Right cardiac atrium (tissue), 5 donors: ENCODE results near the gene SLIT3. TPM values are rescaled to one million over a fixed set of nuclear protein-coding genes. Genes with fewer than 3 reads are reported as not detected.
A peak's percentile ranks its signal among the peaks of the same experiment; 100 is the strongest.
"Not testable (repeated sequence)": the region's sequence is repeated elsewhere in the genome, so short reads cannot be mapped to it uniquely, and the experiment has no call there.

Experiments used
- ATAC-seq, 2 donors: fragments of 200-7000 bp; cut with Tn5 transposase; one replicate each; pipeline versions ENCODE4 v1.8.0 to v1.9.1; 2020; ENCODE audit warnings: moderate library complexity in 2 of 2, mild to moderate bottlenecking in 1 of 2
- DNase-seq, 3 donors: peaks; one replicate each; pipeline ENCODE4 v3.0.0-alpha.2; 2020
- H3K27ac ChIP-seq: one replicate; pipeline ENCODE4 v1.5.1; 2013; ENCODE audit warnings: mild to moderate bottlenecking, low read length, control low read depth, moderate library complexity
- H3K27me3 ChIP-seq: one replicate; pipeline ENCODE4 v1.6.1; 2013; ENCODE audit not compliant: control insufficient read depth, insufficient read depth
- H3K4me1 ChIP-seq: one replicate; pipeline ENCODE4 v1.6.1; 2013; ENCODE audit warnings: low read length; ENCODE audit not compliant: control insufficient read depth, insufficient read depth
- H3K4me3 ChIP-seq: one replicate; pipeline ENCODE4 v1.5.1; 2013; ENCODE audit warnings: low read length, control low read depth
- H3K9me3 ChIP-seq: one replicate; pipeline ENCODE4 v1.6.1; 2013; ENCODE audit warnings: low read length; ENCODE audit not compliant: control insufficient read depth
- WGBS: extraction: QIAGEN DNeasy Blood & Tissue Kit; methylation state at CpG from one replicate; pipeline ENCODE4 v1.1.7; 2013; 5-methylcytosine and 5-hydroxymethylcytosine counted together
- intact Hi-C, 4 donors: fragments of 100-400 bp; cut with DNase I; formaldehyde crosslinking; loops; one replicate each; pipeline versions ENCODE4 v1.11.0 to v1.14.0; 2022 to 2023
- polyA plus RNA-seq: library from polyadenylated mRNA; stranded (reverse); fragments of 200-250 nt; gene quantifications from one replicate; pipeline ENCODE4 v1.2.3, GENCODE V29; 2013
- total RNA-seq, 4 donors: library from RNA; stranded (reverse); fragmentation: NEBNext Ultra II Directional; extraction: Animal tissue kit (Norgen Biotek cat#: 25700); gene quantifications; one replicate each; pipeline ENCODE4 v1.2.1, GENCODE V29; 2021
- donor health status: healthy with polysubstance abuse.
- donor health status: DM: no; HTN: yes; CAD: no.
- donor health status: DM: no; HTN: no; CAD: no.
- donor health status: DM: no; HTN: yes; CAD: no; lungs with severe emphysema.
- donor health status: DM: yes; HTN: yes; CAD: no.

Gene SLIT3
- total and polyA plus RNA-seq, 5 donors, result 32.9 to 188 (median 109) TPM

- 92% methylated on average over 6 of the region's 6 CpGs for WGBS
- Histone ChIP-seq H3K4me3 (no peak overlapping the region), H3K4me1 (no peaks in the 10 kb centered on the region), H3K9me3 (no peaks in the 10 kb centered on the region), H3K27me3 (no peaks in the 10 kb centered on the region), H3K27ac (no peak overlapping the region)
- DNase-seq (no peak), ATAC-seq (no peak)
- intact Hi-C loops, result no loop called here
These were observed 81.0 kb downstream of the SLIT3 start for GRCh38 chr5:169219961-169220360.

GRCh38 chr5:169219351-169219750 is 81.6 kb downstream of the SLIT3 start:
- intact Hi-C loops, result no loop called here
- ATAC-seq, result peak in 1 of 2 donors; percentile 22
- Histone ChIP-seq H3K4me1 (no peaks in the 10 kb centered on the region), H3K27ac (no peak overlapping the region), H3K9me3 (no peaks in the 10 kb centered on the region), H3K4me3 (no peak overlapping the region), H3K27me3 (no peaks in the 10 kb centered on the region)
- 64% methylated on average over 5 of the region's 5 CpGs for WGBS
- no peak for DNase-seq

GRCh38 chr5:169218861-169219260 is 82.1 kb downstream of the SLIT3 start:
- 23% methylated on average over 4 of the region's 4 CpGs for WGBS
- ATAC-seq (peak in 1 of 2 donors; percentile 20), DNase-seq (no peak)
- no peaks in the 10 kb centered on the region for H3K27me3 ChIP-seq
- no peak overlapping the region for H3K4me3 ChIP-seq
- intact Hi-C loops, result no loop called here
- H3K4me1 ChIP-seq, result no peaks in the 10 kb centered on the region
- H3K9me3 ChIP-seq, result no peaks in the 10 kb centered on the region
- H3K27ac ChIP-seq, result no peak overlapping the region

GRCh38 chr5:169218176-169218575 is 82.8 kb downstream of the SLIT3 start:
- Histone ChIP-seq H3K4me3 (no peak overlapping the region), H3K27me3 (no peaks in the 10 kb centered on the region), H3K9me3 (no peaks in the 10 kb centered on the region), H3K4me1 (no peaks in the 10 kb centered on the region), H3K27ac (no peak overlapping the region)
- ATAC-seq (no peak), DNase-seq (no peak)
- intact Hi-C loops, result no loop called here
- 65% methylated on average over 2 of the region's 2 CpGs for WGBS

- Histone ChIP-seq H3K27ac (no peak overlapping the region), H3K9me3 (no peaks in the 10 kb centered on the region), H3K4me3 (no peak overlapping the region), H3K27me3 (no peaks in the 10 kb centered on the region), H3K4me1 (no peaks in the 10 kb centered on the region)
- intact Hi-C loops, result no loop called here
- WGBS, result 81% methylated on average over 8 of the region's 8 CpGs
- DNase-seq (no peak), ATAC-seq (no peak)
These were observed 84.1 kb downstream of the SLIT3 start for GRCh38 chr5:169216866-169217265.

- H3K9me3 ChIP-seq, result no peaks in the 10 kb centered on the region
- DNase-seq, result no peak
These were observed 87.5 kb downstream of the SLIT3 start for GRCh38 chr5:169213479-169213878.

GRCh38 chr5:169211761-169212160 is 89.2 kb downstream of the SLIT3 start:
- not testable (repeated sequence) for H3K9me3 ChIP-seq, H3K4me1 ChIP-seq, H3K27ac ChIP-seq, H3K4me3 ChIP-seq, ATAC-seq, H3K27me3 ChIP-seq, DNase-seq
- intact Hi-C loops, result loop anchor here in 1 of 4 donors (2.0 kb wide), 1 partner anchor 45 kb away; no protein-coding TSS in a partner anchor
- WGBS, result 95% methylated on average over 3 of the region's 3 CpGs

More at GRCh38 chr5:169213479-169213878, 87.5 kb downstream of the SLIT3 start:
- Histone ChIP-seq H3K4me1 (no peaks in the 10 kb centered on the region), H3K27ac (no peak overlapping the region), H3K27me3 (no peaks in the 10 kb centered on the region), H3K4me3 (no peak overlapping the region)
- ATAC-seq, result no peak
- intact Hi-C loops, result no loop called here

- 83% methylated on average over 8 of the region's 8 CpGs for WGBS
- Histone ChIP-seq H3K27me3 (no peaks in the 10 kb centered on the region), H3K4me3 (no peak overlapping the region), H3K9me3 (no peaks in the 10 kb centered on the region), H3K4me1 (no peaks in the 10 kb centered on the region), H3K27ac (no peak overlapping the region)
- DNase-seq (no peak), ATAC-seq (no peak)
- intact Hi-C loops, result no loop called here
These were observed 96.0 kb downstream of the SLIT3 start for GRCh38 chr5:169204788-169205400.

GRCh38 chr5:169202969-169203368 is 98.0 kb downstream of the SLIT3 start:
- H3K27ac ChIP-seq, result no peak overlapping the region
- ATAC-seq (no peak), DNase-seq (no peak)
- H3K4me3 ChIP-seq, result no peak overlapping the region
- intact Hi-C loops, result no loop called here
- no peaks in the 10 kb centered on the region for H3K9me3 ChIP-seq
- no peaks in the 10 kb centered on the region for H3K27me3 ChIP-seq
- WGBS, result 63% methylated on average over 3 of the region's 3 CpGs
- H3K4me1 ChIP-seq, result no peaks in the 10 kb centered on the region

- no peak overlapping the region for H3K4me3 ChIP-seq
- DNase-seq, result no peak
- no peaks in the 10 kb centered on the region for H3K27me3 ChIP-seq
- intact Hi-C loops, result no loop called here
- H3K27ac ChIP-seq, result no peak overlapping the region
- ATAC-seq, result no peak
- H3K4me1 ChIP-seq, result no peaks in the 10 kb centered on the region
- no peaks in the 10 kb centered on the region for H3K9me3 ChIP-seq
These were observed 99.3 kb downstream of the SLIT3 start for GRCh38 chr5:169201597-169201996.

- H3K4me3 ChIP-seq, result no peak overlapping the region
- 52% methylated on average over 6 of the region's 6 CpGs for WGBS
- no peak for DNase-seq
- intact Hi-C loops, result no loop called here
- H3K27ac ChIP-seq, result no peak overlapping the region
- no peaks in the 10 kb centered on the region for H3K9me3 ChIP-seq
- H3K4me1 ChIP-seq, result peaks cover 3% of the 10 kb centered on the region
- ATAC-seq, result peak in 1 of 2 donors; percentile 18
- H3K27me3 ChIP-seq, result no peaks in the 10 kb centered on the region
These were observed 100.7 kb downstream of the SLIT3 start for GRCh38 chr5:169200125-169200778.
